GM10248 (cell line): Measurements from ENCODE around the gene C1orf116.

ENCODE experiments used
- CTCF ChIA-PET: fragments of 300-600 bp; sonication (Branson Sonifier 250); formaldehyde crosslinking; extraction: SDS; loops from one replicate; lab custom pipeline; 2021; ENCODE audit warnings: antibody characterized with exemption; lab: Yijun Ruan, JAX
- POLR2A ChIA-PET: fragments of 350-650 bp; sonication (Branson Sonifier 250); formaldehyde crosslinking; extraction: SDS; loops from one replicate; lab custom pipeline; 2020; ENCODE audit warnings: antibody characterized with exemption; lab: Yijun Ruan, JAX
- DNase-seq: peaks from one replicate; pipeline ENCODE4 v3.0.0; 2012; ENCODE audit errors: extremely low spot score
- CTCF ChIP-seq: IDR thresholded peaks from 2 replicates; pipeline ENCODE4 v1.5.1; 2012; ENCODE audit warnings: mild to moderate bottlenecking, low read depth; ENCODE audit errors: extremely low read depth, missing control alignments, control extremely low read depth

Gene C1orf116

DNA sequence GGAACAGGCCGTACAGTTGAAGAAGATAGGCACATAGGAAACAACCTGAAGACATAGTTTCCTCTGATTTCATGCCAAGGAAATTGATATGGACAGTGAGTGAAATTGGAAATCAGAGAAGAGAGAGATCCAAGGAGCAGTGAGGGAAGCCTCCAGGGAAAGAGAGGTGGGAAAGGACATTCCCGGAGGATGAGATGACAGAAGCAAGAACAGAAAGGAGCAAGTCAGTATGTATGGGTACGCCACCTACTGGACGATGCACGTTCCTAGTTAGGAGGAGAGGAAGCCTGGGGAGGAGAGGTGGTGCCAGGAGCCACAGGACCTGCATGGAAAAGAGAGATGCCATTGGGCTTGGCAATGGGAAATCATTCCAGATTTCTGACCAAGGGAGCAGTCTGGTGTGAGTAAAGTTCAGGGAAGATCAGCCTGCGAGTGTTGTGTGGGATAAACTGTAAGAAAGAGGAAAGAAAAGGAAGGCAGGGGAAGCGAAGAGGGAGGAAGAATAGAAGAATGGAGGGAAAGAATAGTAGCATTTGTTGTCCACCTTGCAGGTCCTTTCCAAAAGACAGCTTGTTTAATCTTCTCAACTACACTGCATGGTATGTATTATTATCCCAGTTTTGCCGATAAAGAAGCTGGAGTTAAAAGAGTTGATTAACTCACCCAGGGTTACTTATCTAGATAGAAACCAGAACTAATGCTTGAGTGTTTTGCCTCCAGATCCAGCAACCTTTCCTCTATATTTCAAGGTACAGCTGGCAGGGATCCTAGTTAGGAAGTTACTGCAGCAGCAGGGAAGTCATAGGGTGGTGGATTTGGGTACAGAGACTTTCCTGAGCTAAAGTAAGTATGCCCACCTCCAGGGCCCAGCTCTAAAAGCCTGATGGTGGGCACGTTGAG lies 27.4 kb downstream of the C1orf116 start:
- POLR2A ChIA-PET, result no interaction called here
- CTCF ChIA-PET, result interaction anchor here (0.7 to 4.5 kb wide), 28 partner anchors 9 to 578 kb away, joined by 3 to 60 read pairs (median 5); partner anchors contain the start of genes C1orf116, FCAMR, IL20 and PFKFB2
- TF ChIP-seq CTCF, result peak; percentile 85
- DNase-seq, result peak; percentile 60

GRCh38 chr1:207003210-207003609 lies 29.3 kb downstream of the C1orf116 start:
- ChIA-PET CTCF (interaction anchor here (1.1 to 4.5 kb wide), 9 partner anchors 9 to 580 kb away, joined by 3 to 60 read pairs (median 7); no protein-coding TSS in a partner anchor), POLR2A (no interaction called here)
- no peak for DNase-seq
- no peak for TF ChIP-seq CTCF

DNA sequence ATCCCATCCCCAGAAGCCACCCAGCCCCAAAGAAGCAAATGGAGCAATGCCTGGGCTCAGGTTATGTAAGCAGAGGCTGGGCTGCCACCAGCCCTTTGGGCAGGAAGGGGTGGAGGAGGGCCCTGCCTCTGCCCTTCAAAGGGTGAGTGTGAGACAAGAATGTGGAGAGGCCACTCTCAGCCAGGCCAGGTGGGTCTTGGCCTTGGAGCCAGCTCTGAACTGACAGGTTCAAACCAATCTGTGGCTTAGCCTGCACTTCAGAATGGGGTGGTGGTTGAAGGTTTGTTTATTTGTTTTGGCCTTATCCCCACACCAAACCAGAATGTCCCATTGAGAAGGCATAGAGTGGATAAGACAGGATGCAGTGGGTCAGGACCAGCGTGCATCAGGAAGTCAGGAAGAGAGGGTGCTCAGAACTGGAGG lies 29.8 kb downstream of the C1orf116 start:
- DNase-seq, result no peak
- CTCF ChIA-PET, result interaction anchor here (2.2 to 4.5 kb wide), 3 partner anchors 19 to 90 kb away, joined by 7 to 60 read pairs (median 31); no protein-coding TSS in a partner anchor
- no peak for TF ChIP-seq CTCF
- POLR2A ChIA-PET, result no interaction called here

GRCh38 chr1:207001492-207002245 lies 30.9 kb downstream of the C1orf116 start:
- TF ChIP-seq CTCF, result no peak
- no peak for DNase-seq
- CTCF ChIA-PET, result interaction anchor here (0.8 to 2.4 kb wide), 3 partner anchors 20 to 70 kb away, joined by 3 to 12 read pairs (median 3); no protein-coding TSS in a partner anchor
- POLR2A ChIA-PET, result no interaction called here

GRCh38 chr1:207000651-207001291 lies 31.8 kb downstream of the C1orf116 start:
- POLR2A ChIA-PET, result no interaction called here
- CTCF ChIA-PET, result interaction anchor here (2.4 kb wide), 1 partner anchor 19 kb away, joined by 12 read pairs; no protein-coding TSS in a partner anchor
- no peak for TF ChIP-seq CTCF
- DNase-seq, result no peak
